Adipocyte (in vitro differentiated cells): Measurements from ENCODE around the gene SAFB2.

ENCODE experiments used
- DNase-seq: peaks from one replicate; pipeline ENCODE4 v3.0.0-alpha.2; 2015; ENCODE audit warnings: low read depth
- H3K27me3 ChIP-seq: replicated peaks from 2 replicates; pipeline ENCODE4 v1.7.0; 2013; ENCODE audit warnings: mild to moderate bottlenecking, low read length, moderate library complexity; ENCODE audit not compliant: control insufficient read depth, insufficient read depth
- H3K36me3 ChIP-seq: 2 replicates; pipeline ENCODE4 v1.7.0; 2013; ENCODE audit warnings: low read length, mild to moderate bottlenecking, moderate library complexity; ENCODE audit not compliant: control insufficient read depth, insufficient read depth, severe bottlenecking
- H3K4me1 ChIP-seq: 2 replicates; pipeline ENCODE4 v1.7.0; 2013; ENCODE audit warnings: mild to moderate bottlenecking, low read length, moderate library complexity; ENCODE audit not compliant: control insufficient read depth, insufficient read depth
- H3K4me3 ChIP-seq: 2 replicates; pipeline ENCODE4 v1.7.0; 2013; ENCODE audit warnings: mild to moderate bottlenecking, low read length, moderate library complexity
- H3K9ac ChIP-seq: 2 replicates; pipeline ENCODE4 v1.7.0; 2013; ENCODE audit warnings: mild to moderate bottlenecking, low read length, moderate library complexity
- H3K9me3 ChIP-seq: 2 replicates; pipeline ENCODE4 v1.7.0; 2013; ENCODE audit warnings: mild to moderate bottlenecking, low read length, moderate library complexity; ENCODE audit not compliant: control insufficient read depth

The SAFB2 gene

GRCh38 chr19:5654931-5655330 is 32.4 kb upstream of the SAFB2 start:
- Histone ChIP-seq H3K4me3 (no peak overlapping the region), H3K9ac (no peak overlapping the region), H3K27me3 (no peaks in the 10 kb centered on the region), H3K4me1 (no peaks in the 10 kb centered on the region), H3K36me3 (peaks cover 84% of the 10 kb centered on the region), H3K9me3 (no peaks in the 10 kb centered on the region)
- no peak for DNase-seq

GRCh38 chr19:5652261-5652660 is 29.7 kb upstream of the SAFB2 start:
- Histone ChIP-seq H3K36me3 (peaks cover 84% of the 10 kb centered on the region), H3K9me3 (no peaks in the 10 kb centered on the region), H3K9ac (no peak overlapping the region), H3K27me3 (no peaks in the 10 kb centered on the region), H3K4me1 (no peaks in the 10 kb centered on the region), H3K4me3 (no peak overlapping the region)
- no peak for DNase-seq

- H3K36me3 ChIP-seq: peaks cover 89% of the 10 kb centered on the region
- no peaks in the 10 kb centered on the region for H3K9me3 ChIP-seq
- no peaks in the 10 kb centered on the region for H3K27me3 ChIP-seq
- no peak for DNase-seq
- H3K4me1 ChIP-seq: no peaks in the 10 kb centered on the region
- no peak overlapping the region for H3K4me3 ChIP-seq
- H3K9ac ChIP-seq: no peak overlapping the region
Observed at GRCh38 chr19:5651361-5651760, 28.8 kb upstream of the SAFB2 start.

- H3K4me1 ChIP-seq: peaks cover 4% of the 10 kb centered on the region
Observed at GRCh38 chr19:5648464-5648863, 25.9 kb upstream of the SAFB2 start.

GRCh38 chr19:5646703-5647102 is 24.1 kb upstream of the SAFB2 start:
- no peaks in the 10 kb centered on the region for H3K9me3 ChIP-seq
- H3K36me3 ChIP-seq: peaks cover 90% of the 10 kb centered on the region
- no peak overlapping the region for H3K9ac ChIP-seq
- H3K27me3 ChIP-seq: no peaks in the 10 kb centered on the region
- peaks cover 9% of the 10 kb centered on the region for H3K4me1 ChIP-seq
- DNase-seq: no peak
- no peak overlapping the region for H3K4me3 ChIP-seq

More at GRCh38 chr19:5648464-5648863, 25.9 kb upstream of the SAFB2 start:
- H3K9me3 ChIP-seq: no peaks in the 10 kb centered on the region
- no peak overlapping the region for H3K9ac ChIP-seq
- H3K4me3 ChIP-seq: no peak overlapping the region
- H3K27me3 ChIP-seq: no peaks in the 10 kb centered on the region
- peaks cover 92% of the 10 kb centered on the region for H3K36me3 ChIP-seq
- DNase-seq: no peak

- Histone ChIP-seq H3K36me3 (peaks cover 83% of the 10 kb centered on the region), H3K9ac (no peak overlapping the region)
Observed at GRCh38 chr19:5645409-5645808, 22.8 kb upstream of the SAFB2 start.

GRCh38 chr19:5644037-5644436 is 21.5 kb upstream of the SAFB2 start:
- Histone ChIP-seq H3K27me3 (no peaks in the 10 kb centered on the region), H3K36me3 (peaks cover 73% of the 10 kb centered on the region), H3K9me3 (no peaks in the 10 kb centered on the region), H3K4me1 (peaks cover 12% of the 10 kb centered on the region), H3K4me3 (no peak overlapping the region), H3K9ac (no peak overlapping the region)
- DNase-seq: peak; percentile 22

More at GRCh38 chr19:5645409-5645808, 22.8 kb upstream of the SAFB2 start:
- H3K9me3 ChIP-seq: no peaks in the 10 kb centered on the region
- no peaks in the 10 kb centered on the region for H3K27me3 ChIP-seq
- H3K4me1 ChIP-seq: peaks cover 9% of the 10 kb centered on the region
- DNase-seq: no peak
- no peak overlapping the region for H3K4me3 ChIP-seq

GRCh38 chr19:5643060-5643459 is 20.5 kb upstream of the SAFB2 start:
- H3K36me3 ChIP-seq: peaks cover 67% of the 10 kb centered on the region
- DNase-seq: no peak
- H3K27me3 ChIP-seq: no peaks in the 10 kb centered on the region
- H3K9me3 ChIP-seq: no peaks in the 10 kb centered on the region
- no peak overlapping the region for H3K9ac ChIP-seq
- H3K4me1 ChIP-seq: peaks cover 21% of the 10 kb centered on the region
- H3K4me3 ChIP-seq: no peak overlapping the region

GRCh38 chr19:5642204-5642603 is 19.6 kb upstream of the SAFB2 start:
- Histone ChIP-seq H3K4me3 (no peak overlapping the region), H3K9ac (no peak overlapping the region), H3K36me3 (peaks cover 58% of the 10 kb centered on the region), H3K4me1 (peaks cover 28% of the 10 kb centered on the region), H3K27me3 (no peaks in the 10 kb centered on the region), H3K9me3 (no peaks in the 10 kb centered on the region)
- DNase-seq: peak; percentile 25

- no peaks in the 10 kb centered on the region for H3K27me3 ChIP-seq
- H3K9me3 ChIP-seq: no peaks in the 10 kb centered on the region
- peaks cover 48% of the 10 kb centered on the region for H3K36me3 ChIP-seq
Observed at GRCh38 chr19:5641171-5641570, 18.6 kb upstream of the SAFB2 start.

GRCh38 chr19:5637971-5638370 is 15.4 kb upstream of the SAFB2 start:
- no peak overlapping the region for H3K4me3 ChIP-seq

More at GRCh38 chr19:5641171-5641570, 18.6 kb upstream of the SAFB2 start:
- H3K4me1 ChIP-seq: peaks cover 33% of the 10 kb centered on the region
- H3K4me3 ChIP-seq: no peak overlapping the region
- H3K9ac ChIP-seq: no peak overlapping the region
- DNase-seq: no peak

GRCh38 chr19:5635427-5635826 is 12.9 kb upstream of the SAFB2 start:
- Histone ChIP-seq H3K9me3 (no peaks in the 10 kb centered on the region), H3K27me3 (no peaks in the 10 kb centered on the region), H3K36me3 (no peaks in the 10 kb centered on the region), H3K4me3 (no peak overlapping the region), H3K4me1 (peaks cover 68% of the 10 kb centered on the region), H3K9ac (no peak overlapping the region)
- no peak for DNase-seq

More at GRCh38 chr19:5637971-5638370, 15.4 kb upstream of the SAFB2 start:
- Histone ChIP-seq H3K27me3 (no peaks in the 10 kb centered on the region), H3K36me3 (peaks cover 17% of the 10 kb centered on the region), H3K4me1 (peaks cover 50% of the 10 kb centered on the region), H3K9me3 (no peaks in the 10 kb centered on the region), H3K9ac (no peak overlapping the region)
- DNase-seq: no peak
